HG03558 (cell line): ENCODE data around the gene PKD2L2.
"Not testable (repeated sequence)": the region's sequence is repeated elsewhere in the genome, so short reads cannot be mapped to it uniquely, and the experiment has no call there.

Source experiments
- ATAC-seq: cut with Tn5 transposase; IDR thresholded peaks from one replicate; pipeline ENCODE4 v1.9.1; 2021; ENCODE audit warnings: moderate number of reproducible peaks; ENCODE audit not compliant: unreplicated experiment; ENCODE audit errors: extremely low read depth

PKD2L2 gene

GRCh38 chr5:137944280-137944679 lies 55.0 kb downstream of the PKD2L2 start:
- ATAC-seq = not testable (repeated sequence)

GRCh38 chr5:137945825-137946224 lies 56.6 kb downstream of the PKD2L2 start:
- ATAC-seq = no peak

- no peak for ATAC-seq
Observed at GRCh38 chr5:137954131-137954879, 65.0 kb downstream of the PKD2L2 start.

- no peak for ATAC-seq
Observed at GRCh38 chr5:137957948-137958347, 68.7 kb downstream of the PKD2L2 start.

- ATAC-seq = no peak
Observed at GRCh38 chr5:137959488-137959887, 70.2 kb downstream of the PKD2L2 start.

- no peak for ATAC-seq
Observed at GRCh38 chr5:137960141-137960540, 70.9 kb downstream of the PKD2L2 start.

GRCh38 chr5:137960819-137961218 lies 71.6 kb downstream of the PKD2L2 start:
- no peak for ATAC-seq

GRCh38 chr5:137970384-137970783 lies 81.1 kb downstream of the PKD2L2 start:
- ATAC-seq = not testable (repeated sequence)

GRCh38 chr5:137975208-137975607 lies 86.0 kb downstream of the PKD2L2 start:
- no peak for ATAC-seq

GRCh38 chr5:137989419-137989818 lies 100.2 kb downstream of the PKD2L2 start:
- no peak for ATAC-seq
